UCSD-AML1 (cell line): ENCODE measurements around the gene RPS6KA2.

ENCODE experiments used
- DNase-seq: peaks from one replicate; lab custom pipeline; 2025; ENCODE audit not compliant: unreplicated experiment; lab: John Stamatoyannopoulos, UW

The RPS6KA2 gene

DNA sequence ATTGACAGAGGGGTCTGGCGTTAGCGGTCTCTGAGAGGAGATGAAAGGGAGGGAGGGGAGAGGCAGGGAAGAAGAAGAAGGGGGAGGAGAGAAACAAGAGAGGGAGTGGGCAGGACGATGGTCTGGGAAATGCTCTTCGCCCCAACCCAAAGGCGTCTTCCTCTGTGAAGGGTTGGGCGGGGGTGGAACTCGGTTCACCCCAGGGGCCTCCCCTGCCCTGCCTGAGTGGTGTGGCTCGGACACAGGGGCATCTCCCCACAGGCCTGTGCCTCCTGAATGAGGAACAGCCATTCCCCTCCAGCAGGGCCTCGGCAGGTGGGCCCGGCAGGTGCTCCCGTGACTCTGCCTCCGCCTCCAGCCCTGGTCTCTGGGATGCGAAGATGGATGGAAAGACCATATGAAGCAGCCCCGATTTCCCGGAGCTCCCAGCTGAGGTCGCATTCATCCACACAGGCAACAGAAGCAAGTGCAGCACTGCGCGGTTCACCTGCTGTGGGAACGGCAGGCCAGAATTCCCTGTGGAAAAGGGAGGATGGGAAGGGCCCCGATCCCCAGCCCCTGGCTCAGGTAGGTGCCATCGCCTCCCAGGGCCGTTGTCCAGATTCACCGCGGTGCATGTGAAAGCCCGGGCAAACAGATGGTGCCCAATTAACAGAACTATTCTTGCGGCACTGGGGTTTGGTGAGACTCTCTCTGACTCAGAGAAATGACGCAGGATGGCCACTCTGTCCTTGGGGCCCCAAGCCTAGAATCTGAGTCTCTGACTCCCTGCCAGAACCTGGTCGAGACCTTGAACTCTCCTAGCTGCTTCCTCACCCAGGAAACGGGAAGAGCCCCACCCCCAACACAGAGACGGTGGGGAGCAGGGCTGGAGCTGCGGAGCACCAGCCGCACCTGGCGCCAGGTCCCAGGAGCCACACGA lies 29.4 kb upstream of the RPS6KA2 start:
- DNase-seq, result no peak

DNA sequence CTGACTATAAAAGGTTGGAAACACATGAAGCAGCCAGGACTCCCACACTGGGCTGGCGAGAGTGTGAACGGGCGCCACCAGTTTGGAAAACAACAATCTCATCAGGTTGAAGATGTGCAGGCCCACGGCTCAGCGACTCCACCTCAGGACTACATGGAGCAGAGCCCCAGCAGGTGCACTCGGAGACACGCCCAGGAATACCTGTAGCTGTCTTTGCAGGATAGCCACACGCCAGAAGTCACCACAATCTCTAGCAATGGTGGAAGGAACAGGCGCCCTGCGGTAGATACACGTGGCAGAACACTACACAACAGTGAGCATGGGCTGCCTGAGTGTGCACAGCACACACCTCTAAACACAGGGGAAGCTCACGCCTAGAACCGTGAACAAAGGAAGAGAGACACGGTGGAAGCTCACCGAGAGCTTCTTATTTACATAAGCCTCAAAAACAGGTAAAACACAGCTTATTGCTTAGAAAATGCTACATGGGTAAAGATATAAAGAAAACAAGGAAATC lies 28.7 kb upstream of the RPS6KA2 start:
- DNase-seq, result no peak

DNA sequence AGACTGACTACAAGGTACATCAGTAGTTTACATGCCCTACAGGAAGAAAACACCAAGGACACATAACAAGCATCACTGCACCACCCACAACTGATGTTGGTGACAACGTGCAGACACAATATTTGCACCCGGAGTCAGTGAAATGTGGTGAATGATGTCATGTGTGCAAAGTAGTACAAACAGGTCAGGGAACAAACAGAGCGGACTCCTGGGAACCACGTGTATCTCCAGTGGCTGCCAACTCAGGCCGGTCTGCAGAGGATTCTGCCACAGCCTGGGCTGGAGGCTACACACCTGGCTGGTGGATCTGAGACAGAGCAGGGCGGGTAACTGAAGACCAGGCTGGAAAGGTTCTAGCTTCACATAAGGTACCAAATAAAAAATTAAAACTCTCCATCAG lies 28.2 kb upstream of the RPS6KA2 start:
- DNase-seq, result no peak

DNA sequence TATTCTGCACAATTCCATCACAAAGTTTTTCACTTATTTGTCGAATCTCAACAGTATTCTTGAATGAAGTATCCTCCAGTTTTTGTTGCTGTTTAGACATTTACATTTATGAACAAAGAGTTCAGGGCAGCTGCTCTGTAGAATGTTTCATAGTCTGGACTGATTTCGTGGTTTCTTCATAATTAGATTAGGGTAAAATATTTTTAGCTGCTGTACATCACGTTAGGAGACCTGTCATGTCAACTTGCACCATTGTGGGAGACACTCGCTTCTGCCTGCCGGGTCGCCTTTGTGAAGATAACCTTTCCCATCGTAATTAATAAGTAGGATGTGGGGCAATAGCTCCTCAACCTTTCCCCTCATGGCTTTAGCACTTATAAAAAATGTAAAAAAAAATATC lies 27.5 kb upstream of the RPS6KA2 start:
- no peak for DNase-seq

DNA sequence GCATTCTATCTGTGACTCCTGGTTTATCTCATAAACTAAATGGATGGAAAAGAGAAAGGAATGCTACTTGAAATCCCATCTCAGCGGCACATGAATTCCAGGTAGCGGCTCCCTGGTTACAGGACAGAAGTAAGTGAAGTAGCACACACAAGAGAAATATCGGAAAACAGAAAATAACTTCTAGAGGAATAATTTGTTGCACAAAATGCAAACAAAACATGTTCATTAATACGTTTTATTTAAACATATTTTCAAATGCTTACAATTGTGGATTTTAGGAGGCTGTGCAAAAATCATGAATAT lies 26.5 kb upstream of the RPS6KA2 start:
- no peak for DNase-seq

DNA sequence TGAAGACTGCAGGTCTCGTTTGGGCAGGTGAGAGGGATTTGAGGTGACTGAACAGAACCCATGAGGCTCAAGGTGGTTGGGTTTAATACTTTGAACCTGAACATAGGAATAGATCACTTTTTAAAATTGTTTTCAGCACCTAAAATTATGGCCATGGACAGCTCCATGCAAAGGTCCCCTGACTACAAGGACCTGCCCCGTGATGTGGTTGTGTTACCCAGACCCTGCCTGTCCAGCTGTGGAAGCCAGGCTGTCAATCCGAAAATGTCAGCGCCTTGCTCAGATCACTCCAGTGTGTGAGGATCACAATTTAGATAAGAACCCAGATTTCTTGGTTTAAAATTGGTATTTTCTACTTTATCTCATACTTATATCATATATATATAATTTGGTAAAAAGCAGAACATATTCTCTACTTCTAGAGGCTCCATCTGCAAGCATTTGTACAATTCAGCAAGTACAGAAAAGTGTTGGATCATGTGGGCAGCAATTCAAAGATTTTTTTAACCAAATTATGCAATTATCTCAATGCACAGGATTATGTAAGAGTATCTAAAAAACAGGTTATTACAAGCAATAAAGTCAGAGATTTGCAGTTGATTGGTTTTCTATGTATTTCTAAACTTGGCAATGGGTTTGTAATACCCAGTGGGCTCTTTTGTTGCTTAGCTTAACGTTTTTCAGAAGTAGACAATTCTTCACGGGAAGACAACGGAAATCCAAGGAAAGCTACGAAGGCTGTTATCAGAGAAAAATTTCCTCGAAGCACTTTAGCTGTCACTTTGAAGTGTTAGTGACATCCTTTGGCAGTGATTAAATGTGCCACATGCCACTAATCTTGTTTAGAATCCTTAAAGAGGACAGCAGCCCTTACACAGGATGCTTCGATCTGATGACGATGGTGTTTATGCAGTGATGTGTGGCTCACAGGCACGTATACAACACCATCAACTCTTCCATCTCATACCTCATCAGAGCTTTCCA lies 24.1 kb upstream of the RPS6KA2 start:
- no peak for DNase-seq

DNA sequence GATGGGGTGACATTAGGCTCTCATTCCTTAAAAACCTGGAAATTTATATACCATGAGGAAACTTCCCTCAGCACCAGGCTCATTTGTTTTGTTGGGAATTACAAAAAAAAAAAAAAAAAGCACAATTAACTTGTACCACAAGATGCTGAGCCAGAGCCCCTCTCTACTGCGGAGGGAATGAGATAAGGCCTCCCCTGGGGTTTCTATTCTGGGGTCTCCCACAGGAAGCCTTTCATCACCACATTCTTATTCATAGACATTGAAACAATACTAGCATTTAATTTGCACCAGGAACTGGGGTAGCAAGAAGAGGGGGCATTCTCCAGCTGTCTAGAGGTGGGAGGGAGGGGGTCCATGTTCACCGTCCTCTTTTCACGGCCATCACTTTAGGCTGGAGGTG lies 23.0 kb upstream of the RPS6KA2 start:
- DNase-seq, result no peak

DNA sequence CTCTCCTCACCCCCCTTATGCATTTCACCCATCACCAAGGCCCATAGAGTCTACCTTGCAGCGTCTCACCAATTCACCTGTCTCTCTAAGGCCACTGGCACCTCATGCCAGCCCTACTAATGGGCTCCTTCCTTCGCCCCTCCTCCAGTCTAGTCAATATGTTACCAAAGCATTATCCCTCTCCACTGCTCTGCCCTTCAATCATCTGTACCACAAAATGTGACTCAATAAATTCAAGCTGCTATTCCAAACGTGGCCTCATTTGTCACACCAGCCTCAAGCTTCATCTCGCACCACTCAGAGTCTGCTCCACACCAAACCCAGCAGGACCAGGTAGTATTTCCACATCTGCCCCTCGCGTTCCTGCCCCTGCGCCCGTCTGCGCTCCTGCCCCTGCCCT lies 21.8 kb upstream of the RPS6KA2 start:
- no peak for DNase-seq

DNA sequence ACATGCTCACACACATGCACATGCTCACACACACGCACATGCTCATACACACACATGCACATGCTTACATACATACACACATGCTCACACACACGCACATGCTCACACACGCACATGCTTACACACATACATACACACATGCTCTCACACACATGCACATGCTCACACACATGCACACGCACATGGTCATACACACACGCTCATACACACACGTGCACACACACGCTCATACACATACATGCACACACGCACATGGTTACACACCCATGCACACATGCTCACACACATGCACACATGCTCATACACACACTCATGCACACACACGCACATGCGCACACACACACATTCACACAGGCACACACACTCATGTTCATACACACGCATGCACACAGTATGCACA lies 20.8 kb upstream of the RPS6KA2 start:
- no peak for DNase-seq

DNA sequence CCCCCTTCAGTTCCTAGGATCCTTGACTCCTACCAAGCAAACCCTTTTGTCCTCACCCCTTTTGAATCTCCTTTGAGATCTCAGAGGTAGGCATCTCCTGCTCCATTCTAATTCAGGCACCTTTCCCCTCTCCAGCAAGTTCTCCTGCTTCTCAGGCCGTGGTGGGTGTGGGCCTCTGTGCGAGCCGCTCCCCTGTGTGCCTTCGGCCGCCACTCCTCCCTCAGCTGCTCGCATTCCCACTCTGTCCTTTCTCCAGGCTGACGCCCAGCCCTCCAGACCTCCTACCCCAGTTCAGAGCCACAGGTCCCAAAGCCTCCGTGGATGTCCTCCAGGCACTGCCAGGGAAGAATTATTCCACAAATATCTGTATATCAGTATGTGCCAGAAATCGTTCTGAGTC lies 19.7 kb upstream of the RPS6KA2 start:
- DNase-seq, result no peak

DNA sequence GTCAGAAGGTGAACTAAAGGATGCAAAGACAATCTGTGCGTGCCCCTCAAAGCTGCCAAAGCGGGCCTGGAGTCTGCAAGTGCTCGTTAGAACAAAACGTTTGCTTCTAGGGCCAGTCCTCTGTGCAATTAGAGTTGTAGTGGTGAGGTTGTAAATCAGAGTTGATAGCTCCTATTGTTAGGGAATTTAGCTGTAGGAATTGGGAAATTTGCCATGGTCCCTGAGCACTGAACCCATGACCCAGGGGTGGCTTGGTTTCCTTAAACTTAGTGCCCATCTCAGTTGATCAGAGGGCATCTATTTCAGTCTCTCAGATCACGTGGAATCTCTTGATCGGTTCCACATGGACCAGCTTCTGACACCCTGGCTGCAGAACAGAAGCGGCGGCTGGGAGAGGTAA lies 18.8 kb upstream of the RPS6KA2 start:
- DNase-seq, result no peak

DNA sequence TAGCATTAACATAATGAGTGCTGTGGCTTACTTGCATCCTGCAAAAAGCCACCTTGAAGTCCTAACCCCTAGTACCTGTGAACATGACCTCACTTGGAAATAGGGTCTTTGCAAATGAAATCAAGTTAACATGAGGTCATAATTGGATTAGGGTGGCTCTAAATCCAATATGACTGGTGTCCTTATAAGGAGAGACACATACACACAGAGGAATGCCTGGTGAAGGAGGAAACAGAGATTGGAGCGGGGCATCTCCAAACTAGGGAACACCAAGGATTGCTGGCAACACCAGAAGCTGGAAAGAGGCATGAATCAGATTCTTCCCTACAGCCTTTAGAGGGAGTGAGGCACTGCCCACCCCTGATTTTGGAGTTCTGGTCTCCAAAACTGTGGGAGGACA lies 17.6 kb upstream of the RPS6KA2 start:
- DNase-seq, result no peak

DNA sequence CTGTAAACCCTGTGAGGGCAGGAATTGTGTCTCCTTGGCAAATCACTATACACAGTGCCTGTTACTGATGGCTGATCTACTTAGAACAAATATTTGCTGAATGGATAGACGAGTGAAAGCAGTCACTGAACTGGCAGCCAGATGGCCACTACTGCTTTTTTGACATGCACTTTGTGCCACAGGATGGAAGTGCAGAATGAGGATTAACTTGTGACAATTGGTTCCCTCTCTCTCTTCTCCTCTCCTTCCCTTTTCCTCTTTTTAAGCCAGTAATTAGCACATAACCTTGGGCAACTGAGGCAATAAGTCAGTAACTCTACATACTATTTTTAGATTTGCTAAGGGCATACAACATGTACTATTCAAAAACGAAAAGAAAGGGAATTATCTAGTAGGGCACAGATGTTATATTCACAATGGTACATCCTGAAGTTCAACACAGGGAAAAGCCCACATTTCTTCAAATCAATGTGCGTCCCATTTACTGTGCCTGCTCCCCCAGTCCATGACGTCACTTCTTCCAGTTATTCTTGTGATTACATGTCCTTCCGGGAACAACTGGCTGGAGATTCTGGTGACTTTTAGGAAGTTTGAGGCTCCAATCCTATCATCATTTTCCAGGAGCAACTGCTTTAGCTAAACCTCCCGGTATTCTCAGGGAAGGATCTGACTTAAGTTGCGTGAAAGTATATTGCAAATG lies 17.0 kb upstream of the RPS6KA2 start:
- DNase-seq, result no peak

DNA sequence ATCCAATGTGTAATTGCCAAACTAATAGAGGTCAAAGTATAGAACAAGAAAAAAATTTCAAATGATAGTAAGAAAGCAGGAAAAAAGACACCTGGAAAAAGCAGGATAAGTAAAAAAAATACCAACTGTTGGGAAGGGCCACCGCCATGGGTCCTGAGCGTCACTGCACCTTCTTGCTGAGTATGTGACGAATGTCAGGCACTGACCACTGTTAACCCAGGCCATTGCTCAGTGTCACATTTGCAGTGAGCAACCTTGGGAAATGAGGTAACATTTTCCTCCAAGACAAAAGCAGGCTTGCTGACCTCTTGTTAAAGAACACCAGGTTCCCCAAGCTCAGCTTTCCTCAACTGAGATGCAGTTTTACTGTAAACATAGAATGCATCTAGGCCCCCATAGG lies 15.6 kb upstream of the RPS6KA2 start:
- no peak for DNase-seq

DNA sequence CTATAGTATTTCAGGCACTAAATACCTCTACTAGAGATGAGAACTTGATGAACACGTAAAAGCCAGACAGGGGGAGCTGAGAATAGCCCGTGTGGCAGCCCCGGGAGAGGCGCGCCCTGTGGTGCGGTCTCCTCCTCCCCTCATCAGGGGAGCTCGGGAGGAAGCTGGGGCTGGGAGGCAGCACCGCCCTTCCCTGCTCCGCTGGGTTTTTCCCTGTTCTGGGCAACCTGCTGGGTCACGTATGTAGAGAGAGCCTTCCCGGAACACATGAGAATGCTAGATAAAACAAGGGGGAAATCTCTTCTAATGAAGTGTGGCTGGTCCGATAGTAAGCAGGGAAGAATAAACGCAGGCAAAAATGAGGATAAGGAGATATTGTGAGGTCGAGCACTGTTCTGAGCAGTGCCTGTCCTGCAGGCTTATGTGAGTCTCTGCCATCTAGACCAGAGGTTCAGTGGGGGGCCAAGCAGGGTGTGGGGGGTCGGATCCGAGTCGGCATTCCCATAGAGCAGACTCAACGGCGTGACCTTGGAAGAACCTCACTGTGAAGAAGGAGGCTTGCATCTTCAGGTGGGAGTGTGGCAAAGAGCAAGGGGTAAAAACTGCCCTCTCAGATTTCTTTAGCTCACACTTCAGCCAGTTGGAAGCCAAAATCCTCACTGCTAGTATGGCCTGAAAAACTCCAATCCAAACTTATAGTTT lies 13.4 kb upstream of the RPS6KA2 start:
- no peak for DNase-seq

DNA sequence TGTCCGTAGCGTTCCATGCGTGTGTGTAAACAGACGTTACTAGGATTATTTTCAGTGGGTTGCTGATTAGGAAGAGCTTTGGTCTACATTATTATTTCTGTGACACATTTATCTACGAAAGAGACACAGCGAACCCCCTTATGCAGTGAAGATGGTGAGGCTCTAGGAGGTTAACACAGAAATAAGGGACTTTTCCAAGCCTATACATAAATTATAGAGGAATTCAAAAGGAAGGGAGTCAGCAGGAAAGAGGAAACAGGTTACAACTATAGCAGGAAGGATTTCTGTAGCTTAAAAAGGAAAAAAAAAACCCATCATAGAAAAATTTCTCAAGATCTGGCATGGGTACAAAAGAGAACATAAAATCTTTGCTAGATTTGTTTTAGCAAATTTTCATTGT lies 12.9 kb upstream of the RPS6KA2 start:
- no peak for DNase-seq

DNA sequence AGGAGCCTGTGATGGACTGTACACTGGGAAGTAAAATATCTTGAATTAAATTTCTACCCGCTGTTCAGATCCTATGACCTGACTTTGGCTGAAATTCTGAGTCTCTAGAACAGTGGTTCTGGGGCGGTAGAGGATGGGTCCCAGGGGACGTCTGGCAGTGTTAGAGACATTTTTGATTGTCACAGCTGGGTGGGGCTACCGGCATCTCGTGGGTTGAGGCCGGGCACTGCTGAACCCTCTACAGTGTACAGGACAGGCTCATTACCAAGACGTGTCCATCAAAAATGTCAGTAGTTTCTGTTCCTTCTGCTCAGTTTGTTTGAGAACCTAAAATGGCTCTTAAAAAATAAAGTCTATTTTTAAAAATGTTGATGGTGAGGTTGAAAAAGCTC lies 11.5 kb upstream of the RPS6KA2 start:
- no peak for DNase-seq

DNA sequence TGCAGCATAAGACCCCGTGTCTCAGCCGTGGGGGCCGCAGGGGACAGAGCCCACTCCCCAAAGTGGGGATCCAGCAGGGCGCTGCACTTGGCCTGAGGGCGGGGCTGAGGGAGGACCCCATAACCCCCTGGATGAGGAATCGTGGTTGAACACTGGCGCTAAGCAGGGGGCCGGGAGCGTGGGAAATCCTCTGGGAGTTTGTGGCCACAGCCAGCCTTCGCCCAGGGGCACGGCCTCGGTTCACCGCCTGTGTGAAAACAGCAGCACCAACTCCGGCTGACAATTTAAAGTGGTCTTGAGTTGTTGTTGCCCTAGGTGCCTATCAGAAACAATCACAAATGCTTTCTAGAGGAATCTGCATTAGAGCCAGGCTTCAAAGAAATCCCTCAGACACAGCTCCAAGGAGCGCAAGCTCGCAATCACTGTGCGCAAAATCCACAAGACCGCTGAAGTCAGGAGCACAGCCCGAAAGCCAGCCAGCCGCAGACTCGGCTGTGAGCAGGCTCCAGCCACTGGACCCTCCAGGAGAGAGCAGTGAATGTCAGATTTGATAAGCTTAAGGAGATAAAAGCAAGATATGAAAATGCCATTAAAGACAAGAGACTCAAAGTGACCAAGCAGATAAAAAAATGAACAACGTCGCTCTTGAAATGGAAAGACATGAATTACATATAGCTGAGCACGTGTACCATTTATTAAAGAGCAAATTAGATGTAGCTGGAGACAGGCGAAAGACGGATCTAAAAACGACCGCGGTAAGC lies 10.9 kb upstream of the RPS6KA2 start:
- no peak for DNase-seq

DNA sequence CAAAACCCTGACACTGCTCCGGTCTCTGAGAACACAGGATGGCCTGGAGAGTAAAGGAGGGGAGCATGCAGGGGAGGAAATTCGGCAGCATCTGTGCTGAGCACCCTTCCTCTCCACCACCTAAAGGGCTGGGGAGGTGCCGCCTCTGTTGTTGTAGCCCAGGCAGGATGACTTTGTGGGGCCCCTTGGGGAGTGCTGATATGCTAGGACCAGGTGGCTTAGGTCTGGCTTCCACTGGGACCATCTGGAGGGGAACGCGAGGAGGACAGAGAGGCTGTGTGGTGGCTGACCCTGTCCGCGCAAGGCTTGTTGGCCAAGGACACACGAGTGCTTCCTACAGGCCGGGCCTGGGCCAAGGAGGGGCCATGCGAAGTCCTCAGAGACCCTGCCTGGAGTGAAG lies 9.9 kb upstream of the RPS6KA2 start:
- no peak for DNase-seq
